ENCODE results near the gene PCDHA8.
"Not testable (repeated sequence)": the region's sequence is repeated elsewhere in the genome, so short reads cannot be mapped to it uniquely, and the experiment has no call there.

Gene PCDHA8

GRCh38 chr5:140875085-140876065 is 34.4 kb downstream of the PCDHA8 start, which contains the start of gene PCDHA12:
PCDHA12 (plus strand) TSS chr5:140875308; CDS start chr5:140875473, 165 bp downstream.
- TF ChIP-seq CTCF (IDR thresholded peaks at IDR 0.05; ENCODE audit: low read depth, low read length, missing control alignments), result no peak
- DNase-seq (ENCODE audit: low read depth), result no peak
- H3K4me3 ChIP-seq (ENCODE audit: low read depth, low read length), result no peak within 1 kb of the TSS

- not testable (repeated sequence) for DNase-seq (ENCODE audit: low read depth); H3K4me3 ChIP-seq (ENCODE audit: low read depth, low read length)
These were observed 35.7 kb downstream of the PCDHA8 start for GRCh38 chr5:140876541-140877261.

GRCh38 chr5:140877262-140877581 is 36.2 kb downstream of the PCDHA8 start:
- TF ChIP-seq CTCF (IDR thresholded peaks at IDR 0.05; ENCODE audit: low read depth, low read length, missing control alignments), result no peak
- no peak for DNase-seq (ENCODE audit: low read depth)
- H3K4me3 ChIP-seq (ENCODE audit: low read depth, low read length), result no peak overlapping the region

GRCh38 chr5:140881889-140882590 is 41.1 kb downstream of the PCDHA8 start, which contains the start of gene PCDHA13:
PCDHA13 (plus strand) TSS chr5:140882124; CDS start chr5:140882269, 145 bp downstream.
- no peak for DNase-seq (ENCODE audit: low read depth)
- no peak for TF ChIP-seq CTCF (IDR thresholded peaks at IDR 0.05; ENCODE audit: low read depth, low read length, missing control alignments)
- H3K4me3 ChIP-seq (ENCODE audit: low read depth, low read length), result no peak within 1 kb of the TSS

GRCh38 chr5:140882591-140882899 is 41.6 kb downstream of the PCDHA8 start:
- H3K4me3 ChIP-seq (ENCODE audit: low read depth, low read length), result no peak overlapping the region
- no peak for TF ChIP-seq CTCF (IDR thresholded peaks at IDR 0.05; ENCODE audit: low read depth, low read length, missing control alignments)
- no peak for DNase-seq (ENCODE audit: low read depth)

- DNase-seq (ENCODE audit: low read depth), result no peak
- no peak overlapping the region for H3K4me3 ChIP-seq (ENCODE audit: low read depth, low read length)
- TF ChIP-seq CTCF (IDR thresholded peaks at IDR 0.05; ENCODE audit: low read depth, low read length, missing control alignments), result no peak
These were observed 42.4 kb downstream of the PCDHA8 start for GRCh38 chr5:140883373-140883772.
